ENCODE data around the gene RSPO4.
"Not testable (repeated sequence)": the region's sequence is repeated elsewhere in the genome, so short reads cannot be mapped to it uniquely, and the experiment has no call there.

RSPO4 gene
- 0.04 to 0.06 reads per million in 2 experiments for total RNA-seq

- DNase-seq (ENCODE audit: low read depth), result no peak
Observed at GRCh38 chr20:1001911-1002681, at the start of gene RSPO4. Gene RSPO4 (minus strand): TSS chr20:1002311. CDS start chr20:1002164, 147 bp downstream.

GRCh38 chr20:1050440-1050839, 48.3 kb upstream of the RSPO4 start:
- DNase-seq (ENCODE audit: low read depth), result no peak

DNA sequence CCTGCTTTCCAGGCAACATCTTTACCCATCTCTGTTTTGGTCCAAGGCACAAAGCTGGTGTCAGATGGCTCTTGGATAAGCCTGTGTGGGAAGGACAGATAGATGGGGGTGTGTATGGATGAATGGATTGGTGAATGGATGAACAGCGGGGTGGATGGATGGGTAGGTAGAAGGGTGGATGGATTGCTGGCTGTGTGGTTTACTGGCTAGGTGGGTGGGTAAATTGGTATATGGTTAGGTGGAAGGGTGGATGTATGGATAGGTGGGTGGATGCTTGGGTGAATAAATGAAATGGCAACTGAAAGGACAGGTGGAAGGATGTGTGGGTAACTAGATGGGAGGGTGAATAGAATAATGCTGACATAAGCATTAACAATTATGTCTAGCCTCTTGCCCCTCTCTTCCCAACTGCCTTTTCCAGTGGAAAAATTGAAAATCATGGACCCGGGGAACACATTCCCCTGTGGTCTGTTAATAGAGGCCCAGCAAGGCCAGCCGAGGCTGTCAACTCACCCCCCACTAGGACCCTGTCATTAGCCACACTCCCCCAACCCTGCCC, 43.8 kb upstream of the RSPO4 start:
- no peak for DNase-seq (ENCODE audit: low read depth)

GRCh38 chr20:1041845-1042390, 39.8 kb upstream of the RSPO4 start:
- DNase-seq (ENCODE audit: low read depth), result no peak

DNA sequence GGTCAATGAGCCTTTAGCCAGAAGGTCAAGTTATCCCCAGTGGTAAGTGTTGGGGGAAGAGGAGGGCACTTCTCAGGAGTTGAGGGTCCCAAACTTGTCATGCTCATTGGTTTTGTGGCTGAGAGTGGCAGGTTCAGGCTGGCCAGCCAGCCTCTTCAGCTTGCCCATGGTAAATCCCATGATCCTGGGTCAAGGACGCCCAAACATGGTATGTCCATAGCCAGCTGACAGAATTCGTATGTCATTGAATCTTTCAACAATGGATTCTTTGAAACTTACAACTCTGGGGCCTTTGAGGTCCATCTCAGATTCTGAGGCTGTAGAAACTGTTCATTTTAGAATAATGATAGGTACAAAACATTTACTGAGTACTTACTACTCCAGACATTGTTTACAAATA, 36.1 kb upstream of the RSPO4 start:
- DNase-seq (ENCODE audit: low read depth), result no peak

GRCh38 chr20:1037039-1037438, 34.9 kb upstream of the RSPO4 start:
- no peak for DNase-seq (ENCODE audit: low read depth)

DNA sequence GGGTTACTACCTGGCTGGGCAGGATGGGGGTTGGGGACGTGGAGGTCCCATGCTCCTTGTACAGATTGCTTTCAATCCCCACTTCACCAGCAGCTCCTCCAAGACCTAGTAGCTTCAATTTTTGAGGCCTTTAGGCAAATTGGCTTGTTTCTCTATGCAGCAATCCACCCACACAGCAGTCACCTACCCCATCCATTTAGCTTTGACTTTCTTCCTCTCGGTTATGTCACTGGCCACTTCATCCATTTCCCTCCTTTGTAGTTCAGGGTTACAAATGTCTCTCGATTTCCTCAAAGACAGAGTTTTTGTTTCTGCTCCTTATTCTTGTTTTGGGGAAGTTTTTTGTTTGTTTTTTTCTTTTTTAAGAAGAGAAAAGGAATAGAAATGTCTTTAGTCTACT, 33.4 kb upstream of the RSPO4 start:
- no peak for DNase-seq (ENCODE audit: low read depth)

DNA sequence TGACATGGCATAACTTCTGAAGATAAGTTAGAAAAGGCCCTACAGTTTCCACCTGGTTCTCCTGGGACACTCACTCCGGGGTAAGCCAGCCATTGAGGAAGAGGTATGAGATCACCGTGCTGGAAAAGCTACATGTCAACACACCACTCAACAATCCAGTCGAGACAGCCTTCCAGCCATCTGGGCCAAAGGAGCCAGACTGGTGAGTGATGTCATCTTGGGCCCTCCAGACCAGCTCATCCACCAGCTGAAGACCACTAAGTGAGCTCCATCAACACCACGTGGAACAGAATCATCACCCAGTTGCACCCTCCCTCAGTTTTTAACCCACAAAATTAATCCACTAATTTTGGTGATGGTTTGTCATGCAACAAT, 32.3 kb upstream of the RSPO4 start:
- DNase-seq (ENCODE audit: low read depth), result no peak

GRCh38 chr20:1033751-1034414, 31.8 kb upstream of the RSPO4 start:
- DNase-seq (ENCODE audit: low read depth), result no peak

DNA sequence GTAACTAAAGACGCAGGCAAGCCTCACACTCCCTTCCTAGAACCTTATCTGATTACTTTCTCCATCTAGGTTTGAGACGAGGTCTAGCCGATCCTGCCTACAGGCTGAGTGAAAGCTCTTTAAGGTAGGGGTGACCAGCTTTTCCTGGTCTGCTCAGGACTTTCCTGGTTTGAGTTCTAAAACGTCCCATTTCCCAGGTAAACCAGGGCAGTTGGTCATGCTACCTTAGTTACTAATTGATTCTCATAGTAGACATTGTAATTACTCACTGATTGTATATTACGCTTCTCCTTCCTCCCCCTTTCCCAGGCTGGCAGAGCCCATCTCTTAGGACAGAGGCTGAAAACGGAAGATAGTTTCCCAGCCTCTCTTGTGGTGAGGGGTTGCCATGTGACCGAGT, 27.9 kb upstream of the RSPO4 start:
- DNase-seq (ENCODE audit: low read depth), result no peak

- not testable (repeated sequence) for DNase-seq (ENCODE audit: low read depth)
Observed at GRCh38 chr20:1026214-1026613, 24.1 kb upstream of the RSPO4 start.

- no peak for DNase-seq (ENCODE audit: low read depth)
Observed at GRCh38 chr20:1022871-1023270, 20.8 kb upstream of the RSPO4 start.

DNA sequence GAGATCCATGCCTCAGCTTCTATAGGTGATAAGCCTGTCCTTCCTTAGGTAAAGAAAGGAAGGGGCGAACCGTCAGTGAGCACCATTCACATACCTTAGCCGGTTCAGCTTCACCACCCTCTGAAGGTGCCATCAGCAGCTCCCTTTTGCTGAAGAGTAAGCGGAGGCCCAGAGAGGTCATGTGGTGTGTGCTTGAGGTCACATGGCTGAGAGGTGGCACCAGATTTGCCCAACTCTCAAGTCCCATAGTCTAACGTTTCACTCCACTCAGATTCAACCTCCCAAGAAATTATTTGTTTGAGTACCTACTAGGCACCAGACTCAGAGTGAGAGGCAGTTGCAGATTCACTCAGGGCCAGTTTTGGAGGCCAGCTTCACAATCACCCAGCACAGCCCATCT, 18.5 kb upstream of the RSPO4 start:
- DNase-seq (ENCODE audit: low read depth), result no peak

DNA sequence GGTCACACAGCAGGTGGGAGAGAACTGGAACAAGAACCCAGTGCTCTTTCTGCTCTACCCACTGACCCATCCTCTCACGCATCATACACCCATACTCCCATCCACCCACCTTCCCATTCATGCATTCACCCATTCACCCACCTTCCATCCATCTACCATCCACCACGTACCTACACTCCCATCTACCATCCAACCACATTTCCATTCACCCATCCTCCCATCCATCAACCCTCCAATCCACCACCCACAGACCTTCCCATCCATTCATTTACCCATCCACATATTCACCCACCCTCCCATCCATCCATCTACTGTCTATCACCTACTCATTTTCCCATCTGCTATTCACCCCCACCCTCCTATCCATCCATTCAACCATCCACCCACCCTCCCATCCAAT, 17.2 kb upstream of the RSPO4 start:
- no peak for DNase-seq (ENCODE audit: low read depth)

DNA sequence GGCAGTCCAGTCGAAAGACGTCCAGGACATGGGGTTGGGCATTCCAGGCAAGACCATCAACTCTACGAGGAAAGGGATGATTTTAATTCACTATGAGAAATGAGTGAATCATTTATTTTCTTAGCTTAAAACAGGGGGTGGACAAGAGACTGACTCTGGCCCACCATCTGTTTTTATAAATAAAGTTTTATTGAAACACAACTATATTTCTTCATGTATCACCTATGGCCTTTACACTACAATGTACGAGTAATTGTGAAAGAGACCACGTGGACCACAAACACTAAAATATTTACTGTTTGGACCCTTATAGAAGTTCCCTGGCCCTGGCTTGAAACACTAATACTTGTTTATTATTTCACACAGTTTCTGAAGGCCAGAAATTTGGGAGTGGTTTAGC, 15.6 kb upstream of the RSPO4 start:
- DNase-seq (ENCODE audit: low read depth), result no peak

GRCh38 chr20:1015181-1015580, 13.1 kb upstream of the RSPO4 start:
- no peak for DNase-seq (ENCODE audit: low read depth)

- DNase-seq (ENCODE audit: low read depth), result no peak
Observed at GRCh38 chr20:1014471-1014870, 12.4 kb upstream of the RSPO4 start.

DNA sequence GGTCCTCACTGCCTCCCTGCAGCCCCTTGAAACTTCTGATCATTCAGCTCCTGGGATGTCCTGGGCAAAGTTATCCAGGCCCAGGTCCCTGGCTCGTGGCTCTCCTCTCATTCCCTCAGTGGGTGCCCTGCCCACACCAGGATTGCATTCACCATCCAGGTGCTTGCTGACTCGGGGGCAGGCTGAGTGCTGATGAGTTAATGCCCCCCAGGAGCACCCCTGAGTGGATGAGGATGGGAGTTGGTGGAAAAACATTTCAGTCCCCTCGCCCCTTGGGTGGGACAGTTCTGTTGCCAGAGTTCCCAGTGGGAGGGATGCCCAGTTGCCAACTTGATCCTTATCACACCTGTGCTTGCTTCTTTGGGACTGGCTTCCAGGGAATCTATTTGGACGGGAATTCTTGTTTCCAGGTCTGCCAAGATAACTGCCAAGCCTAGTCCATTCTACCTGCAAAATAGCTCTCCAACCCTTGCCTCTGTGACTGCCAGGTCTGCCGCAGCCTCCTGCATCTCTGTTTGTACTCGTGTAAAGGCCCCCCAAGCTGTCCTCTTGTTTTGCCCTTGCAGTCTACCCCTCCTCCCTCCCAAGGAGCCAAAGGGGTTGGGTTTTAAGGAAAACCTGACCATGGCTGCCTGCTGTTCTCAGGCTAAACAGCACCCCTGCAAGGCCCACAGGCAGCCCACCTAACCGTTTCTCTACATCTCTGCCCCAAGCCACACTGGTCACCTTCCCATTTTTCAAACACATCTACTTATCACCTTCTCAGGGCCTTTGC, 11.6 kb upstream of the RSPO4 start:
- DNase-seq (ENCODE audit: low read depth), result no peak

- DNase-seq (ENCODE audit: low read depth), result no peak
Observed at GRCh38 chr20:1012359-1013168, 10.5 kb upstream of the RSPO4 start.

- no peak for DNase-seq (ENCODE audit: low read depth)
Observed at GRCh38 chr20:1010659-1011058, 8.5 kb upstream of the RSPO4 start.

- DNase-seq (ENCODE audit: low read depth), result peak; percentile 1
Observed at GRCh38 chr20:1005452-1006027, 3.4 kb upstream of the RSPO4 start.

Measured in T follicular helper cell (primary cell).